ENCODE measurements around the gene CTDP1.
A peak's percentile ranks its signal among the peaks of the same experiment; 100 is the strongest.

Gene CTDP1

GRCh38 chr18:79782566-79783308, 103.1 kb downstream of the CTDP1 start:
- no peak for DNase-seq (ENCODE audit: low spot score)

GRCh38 chr18:79784071-79784913, 104.7 kb downstream of the CTDP1 start:
- peak; percentile 23 for DNase-seq (ENCODE audit: low spot score)

GRCh38 chr18:79784965-79785770, 105.6 kb downstream of the CTDP1 start:
- peak; percentile 59 for DNase-seq (ENCODE audit: low spot score)

DNA sequence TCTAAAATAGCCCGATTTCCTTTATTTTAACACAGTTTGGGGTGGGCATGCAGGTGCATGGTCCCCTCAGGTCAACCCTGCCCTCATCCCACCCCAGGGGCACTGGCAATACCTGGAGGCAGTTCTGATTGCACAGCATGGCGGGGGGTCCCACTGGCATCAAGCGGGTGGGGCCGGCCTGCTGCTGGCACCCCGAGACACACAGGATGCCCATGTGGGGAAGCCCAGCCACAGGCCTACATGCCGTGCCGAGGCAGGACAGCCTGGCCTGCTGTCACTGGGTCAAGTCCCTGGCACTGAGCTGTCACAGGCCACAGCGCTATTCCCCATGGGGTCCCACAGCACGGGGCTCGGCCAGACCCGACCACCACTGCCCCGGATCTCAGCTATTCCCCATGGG, 106.2 kb downstream of the CTDP1 start:
- no peak for DNase-seq (ENCODE audit: low spot score)

DNA sequence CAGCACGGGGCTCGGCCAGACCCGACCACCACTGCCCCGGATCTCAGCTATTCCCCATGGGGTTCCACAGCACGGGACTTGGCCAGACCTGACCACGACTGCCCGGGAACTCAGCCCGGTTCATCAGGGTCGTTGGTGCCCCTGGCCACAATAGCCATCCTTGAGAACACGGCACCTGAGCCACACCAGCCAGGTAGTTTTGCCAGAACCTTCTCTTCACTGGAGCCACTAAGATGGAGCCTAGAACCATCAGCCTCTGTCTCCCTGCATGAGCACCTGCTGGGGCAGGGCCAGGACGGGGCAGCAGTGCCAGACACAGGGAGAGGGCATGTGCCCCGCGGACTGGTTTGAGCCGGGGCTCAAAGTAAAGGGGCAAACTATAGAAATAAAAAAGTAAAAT, 106.7 kb downstream of the CTDP1 start:
- DNase-seq (ENCODE audit: low spot score): no peak

GRCh38 chr18:79786786-79787526, 107.4 kb downstream of the CTDP1 start:
- no peak for DNase-seq (ENCODE audit: low spot score)

- DNase-seq (ENCODE audit: low spot score): no peak
Observed at GRCh38 chr18:79787527-79787864, 107.9 kb downstream of the CTDP1 start.

DNA sequence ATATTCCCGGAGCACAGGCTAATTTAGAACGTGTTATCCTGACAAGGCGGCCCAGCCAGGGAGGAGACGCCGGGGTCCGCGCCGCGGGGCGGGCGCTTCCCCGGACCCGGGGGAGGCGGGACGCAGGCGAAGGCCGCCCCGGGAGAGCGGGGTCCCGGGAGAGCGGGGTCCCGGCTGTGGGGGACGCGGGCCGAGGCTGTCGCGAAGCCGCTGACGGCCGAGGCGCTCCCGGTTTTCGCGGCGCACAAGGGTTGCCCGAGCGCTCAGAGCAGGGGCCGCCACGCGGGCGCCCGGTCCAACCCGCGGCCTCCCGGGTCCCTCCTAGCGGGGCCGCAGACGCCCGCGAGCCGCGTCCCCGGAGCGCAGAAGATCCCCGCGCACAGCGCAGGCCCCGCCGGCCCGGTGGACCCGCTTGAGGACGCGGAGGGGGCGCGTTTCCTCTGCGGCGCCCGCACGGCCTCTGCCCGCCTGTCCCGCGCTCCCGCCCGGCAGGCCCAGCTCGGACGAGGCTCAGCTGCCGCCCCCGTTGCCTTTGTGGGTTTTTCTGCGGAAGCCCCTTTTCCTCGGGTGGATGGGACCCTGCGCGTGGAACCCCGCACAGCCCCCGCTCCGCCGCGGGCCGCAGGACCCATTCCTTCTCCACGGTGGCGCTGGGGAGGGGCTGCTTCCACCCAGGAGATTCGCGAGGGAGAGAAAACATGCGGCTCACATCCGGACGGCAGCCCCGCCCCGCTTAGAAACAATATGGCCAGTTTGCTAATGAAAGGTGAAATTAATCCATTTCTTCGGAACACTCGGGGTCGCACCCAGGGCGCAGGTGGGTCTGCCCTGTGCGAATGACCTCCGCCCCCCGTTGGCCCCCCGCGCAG, 108.5 kb downstream of the CTDP1 start:
- no peak for DNase-seq (ENCODE audit: low spot score)

- no peak for DNase-seq (ENCODE audit: low spot score)
Observed at GRCh38 chr18:79788734-79789085, 109.1 kb downstream of the CTDP1 start.

DNA sequence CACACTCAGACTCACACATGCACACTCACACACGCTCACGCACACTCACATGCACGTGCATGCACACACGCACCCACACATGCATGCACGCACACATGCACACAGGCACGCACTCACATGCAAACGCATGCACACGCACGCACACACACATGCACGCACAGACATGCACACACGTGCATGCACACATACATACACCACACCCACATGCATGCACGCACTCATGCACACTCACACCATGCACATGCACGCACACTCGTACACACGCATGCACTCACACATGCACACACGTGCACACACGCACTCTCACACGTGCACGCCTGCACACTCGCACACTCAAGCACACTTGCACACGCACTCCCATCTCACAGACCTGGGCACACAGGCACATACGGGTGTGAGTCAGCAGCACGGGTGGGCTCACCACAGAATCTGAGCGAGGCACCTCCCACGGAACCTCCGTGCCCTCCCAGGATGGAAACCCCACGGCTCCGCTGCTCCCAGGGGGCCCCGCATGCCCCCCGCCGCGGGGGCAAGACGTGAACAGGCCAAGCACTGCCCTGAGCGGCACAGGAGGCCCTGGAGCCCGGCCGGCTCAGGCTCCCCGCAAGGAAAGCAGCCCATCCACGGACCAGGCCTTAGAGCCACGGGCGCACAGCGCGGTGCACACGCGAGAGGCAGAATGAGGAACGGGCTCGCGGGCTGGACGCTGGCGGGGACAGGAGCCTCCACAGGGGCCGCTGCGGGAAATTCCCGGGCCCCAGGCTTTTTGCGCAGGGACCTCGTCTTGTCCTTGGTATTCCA, 109.7 kb downstream of the CTDP1 start:
- DNase-seq (ENCODE audit: low spot score): no peak

- no peak for DNase-seq (ENCODE audit: low spot score)
Observed at GRCh38 chr18:79789901-79790890, 110.6 kb downstream of the CTDP1 start.

- DNase-seq (ENCODE audit: low spot score): peak; percentile 34
Observed at GRCh38 chr18:79790996-79791972, 111.7 kb downstream of the CTDP1 start.

GRCh38 chr18:79792096-79792987, 112.7 kb downstream of the CTDP1 start:
- no peak for DNase-seq (ENCODE audit: low spot score)

- no peak for DNase-seq (ENCODE audit: low spot score)
Observed at GRCh38 chr18:79792988-79793355, 113.4 kb downstream of the CTDP1 start.

- DNase-seq (ENCODE audit: low spot score): no peak
Observed at GRCh38 chr18:79794846-79795245, 115.2 kb downstream of the CTDP1 start.

DNA sequence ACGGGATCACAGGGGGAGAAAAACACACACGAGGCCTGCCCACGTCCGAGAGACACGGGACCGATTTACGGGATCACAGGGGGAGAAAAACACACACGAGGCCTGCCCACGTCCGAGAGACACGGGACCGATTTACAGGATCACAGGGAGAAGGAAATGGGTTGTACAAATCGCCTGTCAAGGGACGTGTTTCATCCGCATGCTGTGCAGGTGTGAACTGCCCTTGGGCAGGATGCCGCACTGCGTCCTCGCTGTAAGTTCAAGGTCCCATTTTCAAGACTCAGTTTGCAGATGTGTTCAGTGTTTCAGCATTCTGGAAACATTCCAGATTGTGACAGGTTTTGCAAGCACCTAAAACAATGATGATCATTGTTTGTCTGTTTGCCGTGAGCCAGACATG, 115.8 kb downstream of the CTDP1 start:
- no peak for DNase-seq (ENCODE audit: low spot score)

DNA sequence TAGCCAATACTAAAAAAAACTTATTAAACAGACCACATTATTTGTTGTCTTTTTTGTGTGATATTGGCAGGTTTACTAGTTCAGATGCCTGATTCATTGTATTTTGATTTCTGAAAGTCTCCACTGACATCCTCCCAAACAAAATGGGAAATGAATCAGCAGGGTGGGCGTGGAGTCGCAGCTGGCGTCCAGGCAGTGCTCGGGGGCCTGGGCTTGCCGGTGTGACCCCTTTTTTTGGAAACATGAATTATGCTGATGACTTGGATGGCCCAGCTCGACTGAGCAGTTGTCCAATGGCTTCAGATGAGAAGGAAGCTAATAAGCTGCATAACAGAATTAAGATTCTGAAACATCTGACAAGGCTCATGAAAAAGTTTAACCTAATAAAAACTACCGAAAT, 116.4 kb downstream of the CTDP1 start:
- DNase-seq (ENCODE audit: low spot score): no peak
